Measurements from ENCODE around the gene MOSPD3.

GRCh38 chr7:100629117-100629716, 16.9 kb downstream of the MOSPD3 start:
- TF ChIP-seq EZH2 (IDR thresholded peaks at IDR 0.05; ENCODE audit: borderline replicate concordance, low read depth, low read length, severe bottlenecking) = no peak
- peak; percentile 59 for TF ChIP-seq CTCF (IDR thresholded peaks at IDR 0.05; ENCODE audit: borderline replicate concordance, extremely low read depth, low read length, poor library complexity, severe bottlenecking)

All from DND-41 (cell line).